Measurements from ENCODE around the gene NDST4. TPM values are rescaled to one million over a fixed set of nuclear protein-coding genes. Genes with fewer than 3 reads are reported as not detected.

The NDST4 gene
- total and polyA plus RNA-seq, 2 of the 4 experiments (the other 2 are of a cell fraction) = not detected

DNA sequence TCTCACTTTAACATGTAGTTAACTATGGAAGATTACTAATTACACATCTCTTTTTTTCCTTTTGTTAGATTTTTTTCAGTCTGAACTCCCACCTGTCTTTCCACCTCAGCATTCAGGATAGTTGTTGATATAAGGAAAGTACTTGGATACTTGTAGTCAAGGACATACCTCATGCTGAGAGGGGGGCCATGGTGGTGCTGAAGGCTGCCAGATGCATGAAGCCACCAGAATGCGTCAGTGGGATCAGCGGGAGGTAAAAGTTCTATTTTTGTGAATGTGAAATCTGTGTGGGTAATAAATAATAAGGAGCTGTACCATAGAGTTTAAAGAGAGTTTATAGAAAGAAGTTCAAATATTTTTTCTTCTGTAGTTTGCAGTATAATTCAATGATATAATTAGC, 13.1 kb upstream of the NDST4 start:
- H3K9me3 ChIP-seq (ENCODE audit: control insufficient read depth, insufficient read depth, low read length) = peaks cover 13% of the 10 kb centered on the region
- intact Hi-C loops (cut with micrococcal nuclease) = no loop called here
- ATAC-seq (ENCODE audit: low read depth) (no peak), DNase-seq (no peak)
- no peaks in the 10 kb centered on the region for H3K4me1 ChIP-seq (ENCODE audit: control insufficient read depth, insufficient read depth, low read length)
- no peak overlapping the region for H3K23ac ChIP-seq (ENCODE audit: low read depth, low read length)
- in situ Hi-C loops (cut with MboI; ENCODE audit: low sequenced_read_pairs) = no loop called here
- no peak overlapping the region for H3K4me3 ChIP-seq (ENCODE audit: insufficient read depth, low read depth, low read length)
- dilution Hi-C loops (cut with HindIII; ENCODE audit: low sequenced_read_pairs, unreplicated experiment) = no loop called here
- H3K4me2 ChIP-seq (ENCODE audit: low read depth, low read length) = no peak overlapping the region
- H2AK9ac ChIP-seq (replicated peaks; ENCODE audit: low read depth, low read length, poor library complexity) = no peak overlapping the region
- H3K9ac ChIP-seq (ENCODE audit: low read depth, low read length) = no peak overlapping the region
- H2AFZ ChIP-seq (replicated peaks; ENCODE audit: low read length, poor library complexity) = no peak overlapping the region
- H4K91ac ChIP-seq (ENCODE audit: insufficient read depth, low read depth, low read length) = no peak overlapping the region
- POLR2A ChIA-PET (ENCODE audit: unreplicated experiment) = no interaction called here
- no peak overlapping the region for H2BK20ac ChIP-seq (ENCODE audit: low read depth, low read length)
- no peak overlapping the region for H3K14ac ChIP-seq (replicated peaks; ENCODE audit: low read depth, low read length)
- H4K8ac ChIP-seq (ENCODE audit: low read depth in 2 of 2, low read length in 2 of 2) = no peak overlapping the region
- H3K27ac ChIP-seq (ENCODE audit: insufficient read depth, low read length) = no peak overlapping the region
- H3K9me1 ChIP-seq (ENCODE audit: insufficient read depth, low read length) = no peaks in the 10 kb centered on the region
- H3K18ac ChIP-seq (ENCODE audit: low read depth, low read length) = no peak overlapping the region
- no peak overlapping the region for H2BK5ac ChIP-seq (ENCODE audit: low read depth, low read length, poor library complexity, severe bottlenecking)
- no peak overlapping the region for H3K4ac ChIP-seq (ENCODE audit: low read depth, low read length)
- H4K5ac ChIP-seq (ENCODE audit: low read depth, low read length) = no peak overlapping the region
- no peak overlapping the region for H2AK5ac ChIP-seq (ENCODE audit: low read depth, low read length)
- no peaks in the 10 kb centered on the region for H3K27me3 ChIP-seq (ENCODE audit: control insufficient read depth, insufficient read depth, low read length)
- H3K79me1 ChIP-seq (ENCODE audit: low read depth in 1 of 2, low read length in 2 of 2) = no peaks in the 10 kb centered on the region
- no peaks in the 10 kb centered on the region for H4K20me1 ChIP-seq (ENCODE audit: insufficient read depth, low read length)
- TF ChIP-seq BHLHE40 (IDR thresholded peaks at IDR 0.05; ENCODE audit: low read depth, low read length) (no peak), SMC3 (IDR thresholded peaks at IDR 0.05; ENCODE audit: low read depth, low read length) (no peak), FOS (IDR thresholded peaks at IDR 0.05; ENCODE audit: low read depth, low read length) (no peak), POLR2A (IDR thresholded peaks at IDR 0.05; ENCODE audit: low read depth, low read length) (no peak), CHD1 (IDR thresholded peaks at IDR 0.05; ENCODE audit: low read depth, low read length) (no peak), NFE2L2 (IDR thresholded peaks at IDR 0.05; ENCODE audit: low read depth, low read length) (no peak), MAZ (IDR thresholded peaks at IDR 0.05; ENCODE audit: borderline replicate concordance, low read depth, low read length) (no peak)
- H3K56ac ChIP-seq (ENCODE audit: extremely low read depth, insufficient read depth, low read length) = no peak overlapping the region
- H3K36me3 ChIP-seq (ENCODE audit: control insufficient read depth, insufficient read depth, low read length) = no peaks in the 10 kb centered on the region
- WGBS, 2 experiments (ENCODE audit: extremely low coverage in 2 of 2, insufficient read length in 1 of 2) = no CpG with 5 or more reads among the region's 2 CpGs
- CTCF ChIA-PET = no interaction called here
- no peak overlapping the region for H2BK15ac ChIP-seq (ENCODE audit: low read depth, low read length)
- H2BK120ac ChIP-seq (ENCODE audit: low read depth, low read length) = no peak overlapping the region
- BruUV-seq (replicated peaks) = no TSS peak
